D721Med (cell line): ENCODE results near the gene HIVEP3.
A peak's percentile ranks its signal among the peaks of the same experiment; 100 is the strongest.

Source experiments
- DNase-seq: peaks from one replicate; pipeline ENCODE4 v3.0.0; 2011; ENCODE audit warnings: low spot score; ENCODE audit not compliant: insufficient read length
- FAIRE-seq: peaks from 2 replicates; lab custom pipeline; 2011; peaks lifted over from hg19 to GRCh38; lab: Jason Lieb, UNC
- CTCF ChIP-seq: IDR thresholded peaks from 2 replicates; pipeline ENCODE4 v1.5.1; 2012; ENCODE audit warnings: mild to moderate bottlenecking, control low read depth; ENCODE audit not compliant: insufficient read depth; ENCODE audit errors: missing control alignments

Gene HIVEP3

GRCh38 chr1:41783189-41783639 is 135.5 kb downstream of the HIVEP3 start:
- no peak for DNase-seq
- no peak for TF ChIP-seq CTCF
- FAIRE-seq: no peak

- TF ChIP-seq CTCF: no peak
- FAIRE-seq: no peak
- no peak for DNase-seq
Observed at GRCh38 chr1:41780916-41781315, 137.8 kb downstream of the HIVEP3 start.

GRCh38 chr1:41780322-41780721 is 138.4 kb downstream of the HIVEP3 start:
- no peak for TF ChIP-seq CTCF
- DNase-seq: no peak
- FAIRE-seq: no peak

- peak; percentile 1 for TF ChIP-seq CTCF
- DNase-seq (no peak), FAIRE-seq (no peak)
Observed at GRCh38 chr1:41779360-41779759, 139.4 kb downstream of the HIVEP3 start.

- no peak for DNase-seq
- FAIRE-seq: no peak
- no peak for TF ChIP-seq CTCF
Observed at GRCh38 chr1:41777695-41778094, 141.0 kb downstream of the HIVEP3 start.

- TF ChIP-seq CTCF: no peak
- FAIRE-seq (no peak), DNase-seq (no peak)
Observed at GRCh38 chr1:41776891-41777441, 141.8 kb downstream of the HIVEP3 start.

GRCh38 chr1:41775956-41776585 is 142.7 kb downstream of the HIVEP3 start:
- no peak for FAIRE-seq
- no peak for TF ChIP-seq CTCF
- DNase-seq: no peak
